Liver (tissue), 9 donors: Measurements from ENCODE around the gene SCLY. TPM values are rescaled to one million over a fixed set of nuclear protein-coding genes. Genes with fewer than 3 reads are reported as not detected.
A peak's percentile ranks its signal among the peaks of the same experiment; 100 is the strongest.

Source experiments
- DNase-seq: peaks from one replicate; pipeline ENCODE4 v3.0.0-alpha.2; 2017; ENCODE audit warnings: low spot score
- H3K27ac ChIP-seq, 2 donors: one replicate each; pipeline ENCODE4 v1.7.0; 2013; ENCODE audit warnings: inconsistent platforms in 2 of 2, low read length in 2 of 2, control low read depth in 1 of 2, low read depth in 1 of 2, mild to moderate bottlenecking in 1 of 2
- H3K27me3 ChIP-seq, 4 donors: one replicate each; pipeline versions ENCODE4 v1.6.1 to v1.7.0; 2013; ENCODE audit warnings: low read length in 3 of 4, inconsistent platforms in 1 of 4, mild to moderate bottlenecking in 1 of 4, moderate library complexity in 1 of 4; ENCODE audit not compliant: control insufficient read depth in 4 of 4, insufficient read depth in 4 of 4
- H3K36me3 ChIP-seq, 4 donors: one replicate each; pipeline versions ENCODE4 v1.6.1 to v1.7.0; 2013; ENCODE audit warnings: low read length in 3 of 4, mild to moderate bottlenecking in 3 of 4, low read depth in 1 of 4, moderate library complexity in 1 of 4; ENCODE audit not compliant: control insufficient read depth in 4 of 4, insufficient read depth in 3 of 4
- H3K4me1 ChIP-seq, 4 donors: one replicate each; pipeline versions ENCODE4 v1.6.1 to v1.7.0; 2013; ENCODE audit warnings: low read length in 3 of 4, mild to moderate bottlenecking in 3 of 4, moderate library complexity in 1 of 4; ENCODE audit not compliant: control insufficient read depth in 4 of 4, insufficient read depth in 4 of 4
- H3K4me3 ChIP-seq, 3 donors: one replicate each; pipeline versions ENCODE4 v1.6.1 to v1.7.0; 2013; ENCODE audit warnings: low read length in 3 of 3, control low read depth in 1 of 3, low read depth in 1 of 3, mild to moderate bottlenecking in 1 of 3
- H3K9ac ChIP-seq, 2 donors: one replicate each; pipeline ENCODE4 v1.7.0; 2013; ENCODE audit warnings: low read length in 2 of 2, mild to moderate bottlenecking in 2 of 2, moderate library complexity in 2 of 2, control low read depth in 1 of 2, low read depth in 1 of 2
- H3K9me3 ChIP-seq, 4 donors: one replicate each; pipeline versions ENCODE4 v1.6.1 to v1.7.0; 2013; ENCODE audit warnings: low read length in 3 of 4; ENCODE audit not compliant: control insufficient read depth in 4 of 4
- ATF3 ChIP-seq: IDR thresholded peaks from 2 replicates; pipeline ENCODE4 v1.6.1; 2016; ENCODE audit warnings: antibody characterized with exemption
- CTCF ChIP-seq: fragments of 150-350 bp; IDR thresholded peaks from 2 replicates; pipeline ENCODE4 v1.5.1; 2017; ENCODE audit warnings: improper control_type of control experiment, low read depth, low read length; ENCODE audit not compliant: missing input control
- EGR1 ChIP-seq, 2 donors: IDR thresholded peaks; 2 replicates each; pipeline ENCODE4 v1.6.1; 2016 to 2018; ENCODE audit warnings: antibody characterized with exemption in 2 of 2, low read depth in 2 of 2
- FOXA1 ChIP-seq: IDR thresholded peaks from 2 replicates; pipeline ENCODE4 v1.6.1; 2016; ENCODE audit warnings: antibody characterized with exemption
- FOXA2 ChIP-seq: IDR thresholded peaks from 2 replicates; pipeline ENCODE4 v1.6.1; 2016; ENCODE audit warnings: antibody characterized with exemption
- GABPA ChIP-seq, 2 donors: IDR thresholded peaks in 1 of 2; conservative IDR thresholded peaks in 1 of 2; 2 replicates each; pipeline ENCODE4 v1.6.1; 2016; ENCODE audit warnings: antibody characterized with exemption in 2 of 2, mild to moderate bottlenecking in 1 of 2, moderate library complexity in 1 of 2
- HNF4A ChIP-seq, 2 donors: conservative IDR thresholded peaks; 2 replicates each; pipeline ENCODE4 v1.6.1; 2016; ENCODE audit warnings: antibody characterized with exemption in 2 of 2, mild to moderate bottlenecking in 2 of 2
- HNF4G ChIP-seq: IDR thresholded peaks from 2 replicates; pipeline ENCODE4 v1.6.1; 2016; ENCODE audit warnings: antibody characterized with exemption
- JUND ChIP-seq, 2 donors: IDR thresholded peaks; 2 replicates each; pipeline ENCODE4 v1.6.1; 2016; ENCODE audit warnings: antibody characterized with exemption in 2 of 2
- MAX ChIP-seq: IDR thresholded peaks from 2 replicates; pipeline ENCODE4 v1.6.1; 2016; ENCODE audit warnings: antibody characterized with exemption
- NR2F2 ChIP-seq: IDR thresholded peaks from 2 replicates; pipeline ENCODE4 v1.6.1; 2016; ENCODE audit warnings: antibody characterized with exemption
- RAD21 ChIP-seq, 2 donors: IDR thresholded peaks; 2 replicates each; pipeline ENCODE4 v1.6.1; 2016; ENCODE audit warnings: antibody characterized with exemption in 2 of 2, mild to moderate bottlenecking in 2 of 2
- REST ChIP-seq: IDR thresholded peaks from 2 replicates; pipeline ENCODE4 v1.6.1; 2016; ENCODE audit warnings: antibody characterized with exemption, mild to moderate bottlenecking
- RXRA ChIP-seq, 2 donors: IDR thresholded peaks; 2 replicates each; pipeline ENCODE4 v1.6.1; 2017 to 2018; ENCODE audit warnings: antibody characterized with exemption in 2 of 2, mild to moderate bottlenecking in 1 of 2
- SP1 ChIP-seq: IDR thresholded peaks from 2 replicates; pipeline ENCODE4 v1.6.1; 2018; ENCODE audit warnings: antibody characterized with exemption, mild to moderate bottlenecking
- TAF1 ChIP-seq: conservative IDR thresholded peaks from 2 replicates; pipeline ENCODE4 v1.6.1; 2016; ENCODE audit warnings: antibody characterized with exemption, mild to moderate bottlenecking
- YY1 ChIP-seq: IDR thresholded peaks from 2 replicates; pipeline ENCODE4 v1.6.1; 2016; ENCODE audit warnings: antibody characterized with exemption, mild to moderate bottlenecking
- ZBTB33 ChIP-seq: IDR thresholded peaks from 2 replicates; pipeline ENCODE4 v1.6.1; 2016; ENCODE audit warnings: antibody characterized with exemption
- WGBS: extraction: QIAGEN DNeasy Blood & Tissue Kit; methylation state at CpG from one replicate; pipeline ENCODE4 v1.1.7; 2013; 5-methylcytosine and 5-hydroxymethylcytosine counted together
- polyA plus RNA-seq, 2 donors: library from polyadenylated mRNA; stranded (reverse) in 1 of 2; unstranded in 1 of 2; fragments of 200-250 nt in 1 of 2; fragments of >200 nt in 1 of 2; fragmentation: Nextera tagmentation in 1 of 2; extraction: Ambion mirVana in 1 of 2; gene quantifications; one replicate each; pipeline versions ENCODE4 v1.2.1 to v1.2.3, GENCODE V29; 2013 to 2015
- total RNA-seq, 2 donors: library from RNA; depleted of rRNA; stranded (reverse); fragments of >200 nt; gene quantifications; one replicate each; pipeline ENCODE4 v1.2.3, GENCODE V29; 2014
- donor health status: healthy.
- donor health status: healthy.
- donor health status: healthy.
- donor health status: healthy.
- donor health status: healthy.

SCLY gene
- total and polyA plus RNA-seq, 4 donors: 21.6 to 39.2 (median 25.0) TPM

GRCh38 chr2:238136820-238137537, 76.2 kb downstream of the SCLY start:
- TF ChIP-seq ZBTB33: no peak
- no peak for TF ChIP-seq TAF1
- no peak for TF ChIP-seq HNF4G
- peak; percentile 73 for TF ChIP-seq SP1
- TF ChIP-seq JUND (IDR thresholded peaks at IDR 0.05): peak in 1 of 2 donors; percentile 52
- TF ChIP-seq NR2F2: no peak
- no peak for TF ChIP-seq CTCF
- peak; percentile 22 to 78 for TF ChIP-seq RXRA (IDR thresholded peaks at IDR 0.05)
- TF ChIP-seq YY1: peak; percentile 96
- peak; percentile 18 for TF ChIP-seq FOXA1
- TF ChIP-seq RAD21 (IDR thresholded peaks at IDR 0.05): peak in 1 of 2 donors; percentile 64
- TF ChIP-seq FOXA2: no peak
- TF ChIP-seq EGR1 (IDR thresholded peaks at IDR 0.05; ENCODE audit: low read depth in 2 of 2): no peak
- no peak for TF ChIP-seq GABPA (IDR thresholded peaks at IDR 0.05 in 1 of 2, conservative IDR thresholded peaks at IDR 0.05 in 1 of 2)
- TF ChIP-seq HNF4A (conservative IDR thresholded peaks at IDR 0.05): peak; percentile 51 to 79
- no peak for TF ChIP-seq ATF3
- TF ChIP-seq MAX: no peak
- TF ChIP-seq REST: peak; percentile 84
- H3K27me3 ChIP-seq: no peaks in the 10 kb centered on the region
- no peak overlapping the region for H3K9ac ChIP-seq
- H3K4me1 ChIP-seq: peaks cover 0 to 8% (median 2%) of the 10 kb centered on the region in 4 donors
- H3K36me3 ChIP-seq: no peaks in the 10 kb centered on the region
- no peaks in the 10 kb centered on the region for H3K9me3 ChIP-seq
- 44% methylated on average over 14 of the region's 14 CpGs for WGBS
- peak overlapping the region; percentile 53 to 71 for H3K27ac ChIP-seq
- no peak overlapping the region for H3K4me3 ChIP-seq
- DNase-seq: no peak
